Caco-2 (cell line): Measurements from ENCODE around the gene THOC1. TPM values are rescaled to one million over a fixed set of nuclear protein-coding genes. Genes with fewer than 3 reads are reported as not detected.

ENCODE experiments used
- Bru-seq: library from RNA; stranded (reverse); fragments of 400-500 nt; gene quantifications from one replicate; lab custom pipeline; 2021; lab: Mats Ljungman, UMichigan
- BruChase-seq, 2 experiments: library from RNA; stranded (reverse); fragments of 400-500 nt; gene quantifications; one replicate each; lab custom pipeline; 2021; lab: Mats Ljungman, UMichigan
- BruUV-seq: library from RNA; stranded (reverse); fragments of 400-500 nt; replicated peaks from 2 replicates; lab custom pipeline; 2021; lab: Mats Ljungman, UMichigan
- CTCF ChIA-PET: fragments of 300-600 bp; sonication (Branson Sonifier 250); formaldehyde crosslinking; loops from one replicate; lab custom pipeline; 2022; ENCODE audit warnings: antibody characterized with exemption; lab: Charles Lee
- POLR2A ChIA-PET: fragments of 300-600 bp; sonication (Branson Sonifier 250); formaldehyde crosslinking; loops from one replicate; lab custom pipeline; 2022; ENCODE audit warnings: antibody characterized with exemption; lab: Charles Lee
- DNase-seq, 2 experiments: peaks; one replicate each; pipeline versions ENCODE4 v3.0.0 to v3.0.0-alpha.2; 2020 to 2022
- H3K27me3 ChIP-seq: replicated peaks from 2 replicates; pipeline ENCODE4 v1.6.0; 2011; ENCODE audit warnings: low read length; ENCODE audit not compliant: control insufficient read depth, insufficient read depth
- H3K36me3 ChIP-seq: 2 replicates; pipeline ENCODE4 v1.5.1; 2011; ENCODE audit warnings: low read length; ENCODE audit not compliant: control insufficient read depth, insufficient read depth
- H3K4me1 ChIP-seq: fragments of 250-450 bp; sonication (Bioruptor Pico); 2 replicates; pipeline ENCODE4 v1.5.1; 2020; ENCODE audit warnings: mild to moderate bottlenecking
- H3K4me3 ChIP-seq: 2 replicates; pipeline ENCODE4 v1.5.1; 2011; ENCODE audit warnings: low read depth, mild to moderate bottlenecking, control low read depth, low read length
- H3K9me3 ChIP-seq: fragments of 250-450 bp; sonication (Bioruptor Pico); 2 replicates; pipeline ENCODE4 v1.5.1; 2020; ENCODE audit warnings: mild to moderate bottlenecking, moderate library complexity
- H3K27ac Mint-ChIP-seq: one replicate; pipeline ENCODE4 v1.8.0; 2022; ENCODE audit warnings: mixed read lengths; ENCODE audit not compliant: unreplicated experiment
- H3K27me3 Mint-ChIP-seq: one replicate; pipeline ENCODE4 v1.8.0; 2022; ENCODE audit warnings: mixed read lengths; ENCODE audit not compliant: insufficient read depth, unreplicated experiment
- H3K36me3 Mint-ChIP-seq: one replicate; pipeline ENCODE4 v1.8.0; 2022; ENCODE audit warnings: mild to moderate bottlenecking, mixed read lengths; ENCODE audit not compliant: insufficient read depth, unreplicated experiment
- H3K4me1 Mint-ChIP-seq: one replicate; pipeline ENCODE4 v1.8.0; 2022; ENCODE audit warnings: low read depth, mixed read lengths; ENCODE audit not compliant: unreplicated experiment
- H3K4me3 Mint-ChIP-seq: one replicate; pipeline ENCODE4 v1.8.0; 2022; ENCODE audit warnings: mild to moderate bottlenecking, moderate library complexity, mixed read lengths; ENCODE audit not compliant: unreplicated experiment
- H3K9me3 Mint-ChIP-seq: one replicate; pipeline ENCODE4 v1.8.0; 2022; ENCODE audit warnings: mixed read lengths; ENCODE audit not compliant: unreplicated experiment
- intact Hi-C: fragments of 100-400 bp; cut with micrococcal nuclease; formaldehyde crosslinking; loops from one replicate; pipeline ENCODE4 v1.10.0; 2022; ENCODE audit not compliant: unreplicated experiment
- long read RNA-seq: library from polyadenylated mRNA; stranded (forward); transcript quantifications from one replicate; pipeline ENCODE4 v2.0.0, GENCODE V29; 2022
- total RNA-seq: library from RNA; stranded (reverse); gene quantifications from 2 replicates; pipeline ENCODE4 v1.2.3, GENCODE V29; 2022
- TF ChIP-seq, protein P1 (sequence below), 2 experiments: fragments of 200-600 bp in 1 of 2; IDR thresholded peaks; 1 replicate in 1 of 2; 2 replicates in 1 of 2; pipeline versions ENCODE4 v1.5.1 to v1.8.0; 2011 to 2022; ENCODE audit warnings: antibody characterized with exemption in 1 of 2, control low read depth in 1 of 2, inconsistent platforms in 1 of 2, low read depth in 1 of 2, low read length in 1 of 2, mild to moderate bottlenecking in 1 of 2, moderate library complexity in 1 of 2; ENCODE audit not compliant: insufficient read depth in 1 of 2, severe bottlenecking in 1 of 2, unreplicated experiment in 1 of 2

THOC1 gene, protein sequence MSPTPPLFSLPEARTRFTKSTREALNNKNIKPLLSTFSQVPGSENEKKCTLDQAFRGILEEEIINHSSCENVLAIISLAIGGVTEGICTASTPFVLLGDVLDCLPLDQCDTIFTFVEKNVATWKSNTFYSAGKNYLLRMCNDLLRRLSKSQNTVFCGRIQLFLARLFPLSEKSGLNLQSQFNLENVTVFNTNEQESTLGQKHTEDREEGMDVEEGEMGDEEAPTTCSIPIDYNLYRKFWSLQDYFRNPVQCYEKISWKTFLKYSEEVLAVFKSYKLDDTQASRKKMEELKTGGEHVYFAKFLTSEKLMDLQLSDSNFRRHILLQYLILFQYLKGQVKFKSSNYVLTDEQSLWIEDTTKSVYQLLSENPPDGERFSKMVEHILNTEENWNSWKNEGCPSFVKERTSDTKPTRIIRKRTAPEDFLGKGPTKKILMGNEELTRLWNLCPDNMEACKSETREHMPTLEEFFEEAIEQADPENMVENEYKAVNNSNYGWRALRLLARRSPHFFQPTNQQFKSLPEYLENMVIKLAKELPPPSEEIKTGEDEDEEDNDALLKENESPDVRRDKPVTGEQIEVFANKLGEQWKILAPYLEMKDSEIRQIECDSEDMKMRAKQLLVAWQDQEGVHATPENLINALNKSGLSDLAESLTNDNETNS
- total RNA-seq (63.1 and 65.4 TPM in 2 replicates), Bru-seq, nascent RNA (percentile 89 among the genes with signal in this experiment), BruChase-seq, experiment 1, labeled RNA remaining after a 2-hour chase (percentile 91 among the genes with signal in this experiment), BruChase-seq, experiment 2, labeled RNA remaining after a 6-hour chase (percentile 85 among the genes with signal in this experiment)
- long read RNA-seq, transcript THOC1-201 (21 exons, 2,087 nt): major isoform, 73 of 100 reads
- long read RNA-seq, partial matches to known transcripts: 5 of 100 reads
- long read RNA-seq, other reads (novel, unspliced or antisense): 17 of 100 reads

- H3K36me3 Mint-ChIP-seq: peaks cover 34% of the 10 kb centered on the region
- H3K9me3 Mint-ChIP-seq: no peaks in the 10 kb centered on the region
- POLR2A ChIA-PET: interaction anchor here (0.6 to 1.0 kb wide), 3 partner anchors 55 to 192 kb away, joined by 3 to 5 read pairs (median 4); no protein-coding TSS in a partner anchor
- intact Hi-C loops: loop anchor here (5.0 kb wide), 1 partner anchor 329 kb away; the partner anchor contains the start of gene CLUL1
- no peaks in the 10 kb centered on the region for H3K27me3 Mint-ChIP-seq
- H3K4me3 ChIP-seq: peak within 1 kb of the TSS; percentile 62
- H3K27ac Mint-ChIP-seq: peak within 1 kb of the TSS; percentile 100
- H3K36me3 ChIP-seq: peaks cover 2% of the 10 kb centered on the region
- CTCF ChIA-PET: interaction anchor here (1.4 kb wide), 1 partner anchor 348 kb away, joined by 4 read pairs; no protein-coding TSS in a partner anchor
- no peaks in the 10 kb centered on the region for H3K9me3 ChIP-seq
- TF ChIP-seq, protein P1, sequence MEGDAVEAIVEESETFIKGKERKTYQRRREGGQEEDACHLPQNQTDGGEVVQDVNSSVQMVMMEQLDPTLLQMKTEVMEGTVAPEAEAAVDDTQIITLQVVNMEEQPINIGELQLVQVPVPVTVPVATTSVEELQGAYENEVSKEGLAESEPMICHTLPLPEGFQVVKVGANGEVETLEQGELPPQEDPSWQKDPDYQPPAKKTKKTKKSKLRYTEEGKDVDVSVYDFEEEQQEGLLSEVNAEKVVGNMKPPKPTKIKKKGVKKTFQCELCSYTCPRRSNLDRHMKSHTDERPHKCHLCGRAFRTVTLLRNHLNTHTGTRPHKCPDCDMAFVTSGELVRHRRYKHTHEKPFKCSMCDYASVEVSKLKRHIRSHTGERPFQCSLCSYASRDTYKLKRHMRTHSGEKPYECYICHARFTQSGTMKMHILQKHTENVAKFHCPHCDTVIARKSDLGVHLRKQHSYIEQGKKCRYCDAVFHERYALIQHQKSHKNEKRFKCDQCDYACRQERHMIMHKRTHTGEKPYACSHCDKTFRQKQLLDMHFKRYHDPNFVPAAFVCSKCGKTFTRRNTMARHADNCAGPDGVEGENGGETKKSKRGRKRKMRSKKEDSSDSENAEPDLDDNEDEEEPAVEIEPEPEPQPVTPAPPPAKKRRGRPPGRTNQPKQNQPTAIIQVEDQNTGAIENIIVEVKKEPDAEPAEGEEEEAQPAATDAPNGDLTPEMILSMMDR (IDR thresholded peaks at IDR 0.05; ENCODE audit: insufficient read depth in 1 of 2, low read depth in 1 of 2, low read length in 1 of 2, severe bottlenecking in 1 of 2, unreplicated experiment in 1 of 2): no peak
- peaks cover 14% of the 10 kb centered on the region for H3K4me1 Mint-ChIP-seq
- H3K4me3 Mint-ChIP-seq: peak within 1 kb of the TSS; percentile 99
- DNase-seq: peak; percentile 92 to 94
- peaks cover 9% of the 10 kb centered on the region for H3K4me1 ChIP-seq
- BruUV-seq: TSS peak; percentile 83
- H3K27me3 ChIP-seq: no peaks in the 10 kb centered on the region
Observed at GRCh38 chr18:267688-268552, at the start of gene THOC1. Gene THOC1, minus strand, starts transcription at chr18:268047. Its CDS starts 28 bp downstream, at chr18:268019.

DNA sequence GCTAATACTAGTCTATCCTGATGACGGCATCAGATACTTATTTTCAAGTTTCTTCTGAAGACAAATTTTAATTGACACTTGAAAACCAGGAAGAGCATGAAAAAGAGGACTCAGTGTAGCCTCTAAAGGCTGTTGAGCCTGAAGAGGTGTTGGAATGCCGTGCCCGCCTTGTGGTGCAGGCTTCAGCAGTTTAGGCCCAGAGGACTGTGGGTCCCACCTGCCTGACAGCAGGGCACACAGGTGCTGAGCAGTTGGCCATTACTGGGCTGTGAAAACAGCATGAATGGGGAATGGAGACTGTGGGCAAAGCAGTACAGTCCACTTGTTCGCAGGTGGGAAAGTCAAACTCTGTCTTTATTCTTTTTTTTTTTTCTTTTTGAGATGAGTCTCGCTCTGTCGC, 49.8 kb upstream of the THOC1 start:
- DNase-seq: no peak
- POLR2A ChIA-PET: no interaction called here
- H3K4me1 Mint-ChIP-seq: peaks cover 3% of the 10 kb centered on the region
- H3K4me3 Mint-ChIP-seq: no peak overlapping the region
- no TSS peak for BruUV-seq
- no peaks in the 10 kb centered on the region for H3K27me3 ChIP-seq
- TF ChIP-seq, protein P1 (IDR thresholded peaks at IDR 0.05; ENCODE audit: insufficient read depth in 1 of 2, low read depth in 1 of 2, low read length in 1 of 2, severe bottlenecking in 1 of 2, unreplicated experiment in 1 of 2): no peak
- H3K27me3 Mint-ChIP-seq: no peaks in the 10 kb centered on the region
- intact Hi-C loops: no loop called here
- H3K36me3 Mint-ChIP-seq: peaks cover 2% of the 10 kb centered on the region
- CTCF ChIA-PET: interaction anchor here (0.6 kb wide), 1 partner anchor 11 kb away, joined by 5 read pairs; no protein-coding TSS in a partner anchor
- no peak overlapping the region for H3K27ac Mint-ChIP-seq
- H3K4me3 ChIP-seq: no peak overlapping the region
- no peaks in the 10 kb centered on the region for H3K9me3 Mint-ChIP-seq
- H3K9me3 ChIP-seq: no peaks in the 10 kb centered on the region
- H3K36me3 ChIP-seq: no peaks in the 10 kb centered on the region
- peaks cover 14% of the 10 kb centered on the region for H3K4me1 ChIP-seq
